GM12873 (cell line): ENCODE results near the gene SNTB2.

Source experiments
- TF ChIP-seq, protein P1 (sequence below): IDR thresholded peaks from 2 replicates; pipeline ENCODE4 v1.5.1; 2012; ENCODE audit warnings: low read depth, mild to moderate bottlenecking, moderate library complexity, low read length, control low read depth; ENCODE audit not compliant: insufficient read depth; ENCODE audit errors: missing control alignments

The SNTB2 gene

DNA sequence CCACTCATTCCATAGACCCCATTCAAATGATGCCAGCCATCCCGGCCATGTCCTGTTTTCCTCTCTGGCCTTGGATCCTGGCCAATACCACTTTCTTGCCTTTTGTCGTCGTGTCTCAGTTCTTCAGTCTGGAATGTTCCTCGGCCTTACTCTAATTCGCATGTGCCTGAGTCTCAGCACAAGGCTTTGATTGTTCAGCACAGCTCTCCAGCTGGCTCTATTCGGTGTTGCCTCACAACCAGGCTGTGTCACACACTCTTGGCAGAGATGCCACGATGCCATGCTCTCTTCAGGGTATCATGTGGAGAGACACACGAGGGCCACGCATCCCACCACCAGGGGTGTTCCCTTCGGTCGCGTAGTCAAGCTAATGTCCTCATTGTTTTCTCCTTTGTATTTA, 122.4 kb downstream of the SNTB2 start:
- TF ChIP-seq, protein P1, sequence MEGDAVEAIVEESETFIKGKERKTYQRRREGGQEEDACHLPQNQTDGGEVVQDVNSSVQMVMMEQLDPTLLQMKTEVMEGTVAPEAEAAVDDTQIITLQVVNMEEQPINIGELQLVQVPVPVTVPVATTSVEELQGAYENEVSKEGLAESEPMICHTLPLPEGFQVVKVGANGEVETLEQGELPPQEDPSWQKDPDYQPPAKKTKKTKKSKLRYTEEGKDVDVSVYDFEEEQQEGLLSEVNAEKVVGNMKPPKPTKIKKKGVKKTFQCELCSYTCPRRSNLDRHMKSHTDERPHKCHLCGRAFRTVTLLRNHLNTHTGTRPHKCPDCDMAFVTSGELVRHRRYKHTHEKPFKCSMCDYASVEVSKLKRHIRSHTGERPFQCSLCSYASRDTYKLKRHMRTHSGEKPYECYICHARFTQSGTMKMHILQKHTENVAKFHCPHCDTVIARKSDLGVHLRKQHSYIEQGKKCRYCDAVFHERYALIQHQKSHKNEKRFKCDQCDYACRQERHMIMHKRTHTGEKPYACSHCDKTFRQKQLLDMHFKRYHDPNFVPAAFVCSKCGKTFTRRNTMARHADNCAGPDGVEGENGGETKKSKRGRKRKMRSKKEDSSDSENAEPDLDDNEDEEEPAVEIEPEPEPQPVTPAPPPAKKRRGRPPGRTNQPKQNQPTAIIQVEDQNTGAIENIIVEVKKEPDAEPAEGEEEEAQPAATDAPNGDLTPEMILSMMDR = no peak

DNA sequence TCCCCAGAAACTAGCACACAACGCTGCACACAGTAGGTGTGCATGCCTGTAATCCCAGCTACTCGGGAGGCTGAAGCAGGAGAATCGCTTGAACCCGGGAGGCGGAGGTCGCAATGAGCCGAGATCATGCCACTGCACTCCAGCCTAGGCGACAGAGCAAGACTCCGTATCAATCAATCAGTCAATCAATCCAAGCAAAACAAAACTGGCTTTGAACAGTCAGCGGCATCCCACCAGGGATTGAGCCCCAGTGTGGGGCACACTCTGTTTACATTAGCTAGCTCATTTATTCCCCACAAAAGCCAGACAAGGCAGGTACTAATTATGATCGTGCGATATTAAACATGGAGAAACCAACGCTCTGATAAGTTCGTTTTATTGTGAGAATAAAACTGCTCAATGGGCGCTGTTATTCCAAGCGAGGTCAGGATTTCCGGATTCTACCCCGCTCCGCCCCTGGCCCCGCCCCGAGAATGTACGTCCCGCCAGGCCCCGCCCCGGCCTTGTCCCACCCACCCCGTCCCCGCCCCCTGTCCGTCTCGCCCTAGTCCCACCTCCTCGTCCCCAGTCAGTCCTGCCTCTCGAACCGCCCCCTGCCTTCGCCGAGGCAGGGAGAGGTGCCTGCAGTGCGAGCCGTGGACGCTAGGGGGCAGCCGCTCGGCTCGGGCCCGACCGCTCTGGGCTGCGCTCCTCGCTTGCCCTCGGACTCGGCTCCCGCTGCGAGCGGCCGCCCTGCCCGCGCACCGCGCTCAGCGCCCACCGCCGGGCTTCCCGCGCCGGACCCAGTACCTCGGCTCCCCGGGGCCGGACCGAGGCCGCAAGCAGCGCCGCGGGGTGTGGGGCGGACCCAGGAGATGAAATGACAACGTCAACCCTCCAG, 123.9 kb downstream of the SNTB2 start, which contains the start of gene VPS4A:
Gene VPS4A, plus strand, starts transcription at position 698 of the 880 bp plus-strand sequence. Its CDS starts 162 bp downstream, at position 860.
- TF ChIP-seq, protein P1 = peak; percentile 90

DNA sequence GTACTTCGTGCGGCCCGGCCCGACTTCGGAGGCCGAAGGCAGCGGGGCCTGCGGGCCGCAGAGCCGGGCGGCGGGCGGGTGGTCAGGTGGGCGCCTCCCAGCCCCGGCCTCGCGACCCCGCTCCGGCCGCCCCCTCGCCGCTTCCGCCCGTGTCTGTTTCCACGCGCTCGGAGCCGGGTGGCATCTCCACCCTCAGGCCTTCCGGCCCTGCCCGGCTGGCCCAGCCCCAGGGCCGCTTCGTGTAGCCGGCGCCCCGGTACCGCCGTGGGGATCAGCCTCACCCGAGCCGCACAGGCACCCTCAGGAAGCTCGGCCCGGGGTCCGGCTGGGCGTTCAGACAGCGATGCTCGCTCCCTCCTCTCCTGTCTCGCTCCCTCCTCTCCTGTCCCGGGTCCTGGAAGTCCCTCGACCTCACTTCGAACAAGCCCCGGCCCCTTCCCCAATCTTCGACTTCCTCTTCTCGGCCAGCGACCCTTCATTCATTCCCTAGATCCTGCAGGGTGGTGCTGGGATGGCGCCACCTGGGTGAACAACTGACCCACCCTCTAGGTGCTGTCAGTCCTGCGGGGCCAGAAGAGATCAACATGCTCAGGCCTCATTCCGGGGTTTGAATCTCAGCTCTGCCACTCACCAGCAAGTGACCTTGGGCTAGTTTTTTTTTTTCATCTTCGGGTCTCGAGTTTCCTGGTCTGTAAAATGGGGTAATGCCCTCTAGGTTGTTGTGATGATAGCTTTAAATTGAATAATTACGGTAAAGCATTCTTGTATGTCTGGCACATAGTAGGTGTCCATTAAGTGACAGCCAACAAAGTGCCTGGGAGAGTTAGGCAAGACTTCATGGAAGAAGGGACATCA, 124.8 kb downstream of the SNTB2 start:
- TF ChIP-seq, protein P1 = peak; percentile 15

DNA sequence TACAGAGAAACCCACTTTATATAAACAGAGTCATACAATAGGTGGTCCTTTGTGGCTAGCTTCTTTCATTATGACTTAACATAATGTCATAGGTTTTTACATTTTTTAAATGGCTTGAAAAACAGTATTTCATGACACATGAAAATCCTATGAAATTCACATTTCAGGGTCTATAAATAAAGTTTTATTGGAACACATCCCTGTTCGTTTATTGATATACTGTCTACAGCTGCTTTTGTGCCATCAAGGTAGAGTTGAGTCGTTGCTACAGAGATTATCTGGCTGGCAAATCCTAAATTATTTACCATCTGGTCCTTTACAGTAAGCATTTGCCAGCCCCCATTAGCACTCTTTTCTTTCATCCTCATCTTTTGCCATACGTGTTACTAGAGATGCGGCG, 126.5 kb downstream of the SNTB2 start:
- TF ChIP-seq, protein P1 = no peak

DNA sequence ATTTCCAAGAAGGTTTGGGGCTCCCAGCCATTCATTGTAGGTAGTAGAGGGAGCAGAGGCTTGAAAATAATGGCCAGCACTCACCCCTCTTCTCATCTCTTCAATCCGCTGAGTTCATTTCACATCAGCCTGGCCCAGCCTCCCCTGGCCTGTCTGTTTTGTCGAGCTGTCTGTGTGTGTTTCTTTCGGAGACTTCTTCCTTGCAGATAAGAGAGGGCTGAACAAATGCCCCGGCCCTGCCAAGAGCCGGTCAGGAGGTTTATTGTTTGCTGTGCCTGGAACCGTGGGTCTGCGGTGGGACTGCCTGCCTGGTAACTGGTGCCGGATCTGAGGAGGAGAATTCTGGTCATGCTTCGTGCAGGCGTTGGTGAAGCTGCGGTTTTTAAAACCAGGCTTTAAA, 127.6 kb downstream of the SNTB2 start:
- TF ChIP-seq, protein P1 = no peak

DNA sequence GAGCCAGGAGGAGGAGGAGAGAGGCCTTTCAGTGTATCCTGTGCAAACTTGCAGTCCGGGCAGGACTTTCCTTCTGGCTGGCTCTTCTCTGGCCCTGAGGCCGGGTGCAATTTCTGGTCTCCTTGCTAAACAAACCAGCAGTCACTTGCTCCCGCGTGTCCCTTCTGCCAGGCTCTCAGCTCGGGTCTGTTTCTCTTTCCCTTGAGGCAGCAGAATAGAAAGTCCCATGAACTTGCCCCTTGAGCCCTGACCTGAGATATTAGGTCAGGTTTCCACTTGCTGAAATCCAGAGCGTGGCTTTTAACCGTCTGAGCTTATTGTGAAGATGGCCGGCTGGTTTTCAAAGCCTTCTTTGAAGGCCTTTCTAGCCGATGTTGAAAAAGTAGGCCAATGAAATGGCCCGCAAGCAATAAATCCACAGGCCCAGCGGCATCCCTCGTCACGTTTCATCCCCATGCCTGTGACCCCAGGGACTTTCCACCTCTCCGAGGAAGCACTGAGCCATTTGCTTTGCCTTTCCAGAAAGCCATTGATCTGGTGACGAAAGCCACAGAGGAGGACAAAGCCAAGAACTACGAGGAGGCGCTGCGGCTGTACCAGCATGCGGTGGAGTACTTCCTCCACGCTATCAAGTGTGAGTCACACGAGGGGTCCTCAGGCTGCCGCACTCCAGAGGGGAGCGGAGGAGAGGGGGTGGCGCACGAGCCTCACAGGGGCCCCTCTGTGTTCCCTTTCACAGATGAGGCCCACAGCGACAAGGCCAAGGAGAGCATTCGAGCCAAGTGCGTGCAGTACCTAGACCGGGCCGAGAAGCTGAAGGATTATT, 128.7 kb downstream of the SNTB2 start:
- TF ChIP-seq, protein P1 = no peak

DNA sequence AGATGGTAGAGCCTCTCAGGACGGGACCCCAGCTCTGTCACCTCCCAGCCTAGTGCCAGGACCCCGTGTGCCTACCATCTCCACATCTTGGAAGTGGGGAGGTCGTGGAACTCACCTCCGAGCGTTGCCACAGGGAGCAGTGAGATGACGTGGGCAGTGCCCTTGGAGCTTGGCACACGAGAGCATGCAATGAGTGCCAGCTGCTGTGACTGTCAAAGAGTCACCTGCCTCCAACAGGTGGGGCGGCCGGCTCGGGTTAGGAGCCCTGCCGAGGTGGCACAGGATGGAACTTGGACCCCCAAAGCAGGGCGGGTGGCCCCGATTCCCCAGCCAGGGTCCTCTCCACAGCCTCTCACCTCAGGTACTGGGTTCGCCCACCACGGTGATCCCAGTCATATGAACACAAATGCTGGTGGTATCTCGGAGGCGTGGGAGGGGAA, 129.7 kb downstream of the SNTB2 start:
- TF ChIP-seq, protein P1 = no peak
